Motor neuron (in vitro differentiated cells): Measurements from ENCODE around the gene ZFX. TPM values are rescaled to one million over a fixed set of nuclear protein-coding genes. Genes with fewer than 3 reads are reported as not detected.
A peak's percentile ranks its signal among the peaks of the same experiment; 100 is the strongest.

ENCODE experiments used
- ATAC-seq, 8 experiments: fragments of 200-7000 bp; cut with Tn5 transposase; replicated peaks in 6 of 8; 2 replicates each; pipeline ENCODE4 v1.8.0; 2021; ENCODE audit warnings: mild to moderate bottlenecking in 8 of 8, moderate library complexity in 8 of 8
- H3K27ac ChIP-seq, 2 donors: fragments of 250-450 bp; sonication (Bioruptor Pico); 2 replicates each; pipeline ENCODE4 v1.9.0; 2021; ENCODE audit warnings: antibody characterized with exemption in 2 of 2, mild to moderate bottlenecking in 2 of 2, moderate library complexity in 1 of 2
- H3K4me1 ChIP-seq, 2 donors: fragments of 250-450 bp; sonication (Bioruptor Pico); replicated peaks in 1 of 2; 2 replicates each; pipeline ENCODE4 v1.6.1; 2021; ENCODE audit warnings: antibody characterized with exemption in 2 of 2, mild to moderate bottlenecking in 2 of 2, moderate library complexity in 1 of 2
- H3K4me3 ChIP-seq, 5 donors: fragments of 250-450 bp; sonication (Bioruptor Pico); 2 replicates each; pipeline ENCODE4 v1.9.0; 2021; ENCODE audit warnings: antibody characterized with exemption in 5 of 5, mild to moderate bottlenecking in 5 of 5, moderate library complexity in 4 of 5
- whole genome bisulfite sequencing, 10 experiments: fragments of 450-650 bp; shearing (Covaris generic); methylation state at CpG; one replicate each; pipeline ENCODE4 v1.0.0; 2022; 5-methylcytosine and 5-hydroxymethylcytosine counted together
- in situ Hi-C, 9 experiments: fragments of 400-800 bp; cut with MboI; loops; one replicate each; pipeline ENCODE4 v1.15.0; 2021; ENCODE audit warnings: low sequenced_read_pairs in 9 of 9, low pct_unique_long_range_greater_than_20kb in 2 of 9; ENCODE audit not compliant: unreplicated experiment in 9 of 9
- total RNA-seq, 8 experiments: library from RNA; unstranded; fragments of 300-600 nt; gene quantifications; 2 replicates each; pipeline versions ENCODE4 v1.2.3 to v1.2.4, GENCODE V29; 2022

Gene ZFX
- total RNA-seq, 8 experiments from 2014 or later = 11.8 to 44.6 (median 24.1) TPM

DNA sequence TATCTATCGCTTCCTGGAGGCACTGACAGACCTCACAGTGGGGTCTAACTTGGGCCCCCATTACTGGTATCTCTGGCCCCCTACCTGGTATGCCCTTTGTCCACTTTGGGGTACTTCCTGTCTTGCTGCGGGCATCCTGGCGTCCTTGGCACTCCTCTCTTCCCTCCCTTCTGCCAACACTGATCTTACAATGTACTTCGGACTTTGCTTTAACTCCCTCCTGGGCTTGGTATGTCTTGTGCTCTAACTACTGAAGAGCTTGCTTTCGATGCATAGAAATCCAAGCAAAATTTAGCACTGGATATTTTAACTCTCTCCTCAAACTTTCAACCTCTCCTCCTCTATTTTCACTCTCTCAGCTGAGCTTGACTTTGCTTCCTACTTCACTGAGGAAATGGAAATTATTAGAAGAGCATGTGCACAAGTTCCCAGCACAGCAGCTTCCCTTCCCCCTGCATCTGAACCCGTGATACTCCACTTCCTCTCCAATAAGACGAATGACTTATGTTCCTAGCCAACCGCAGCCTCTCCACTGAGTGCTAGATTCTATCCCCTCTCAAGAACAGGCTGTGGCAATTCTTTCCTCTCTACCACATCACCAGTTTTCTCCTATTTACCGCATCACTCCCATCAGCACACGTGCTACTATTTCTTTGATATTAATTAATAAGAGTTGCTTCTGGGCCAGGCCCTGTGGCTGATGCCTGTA is 111.5 kb downstream of the ZFX start:
- no peaks in the 10 kb centered on the region for H3K4me1 ChIP-seq
- 29 to 100% (median 69%) methylated on average over 1 to 7 of the region's 10 CpGs; no CpG with 5 or more reads in 6 of the 10 experiments for WGBS, 10 experiments
- peak in 3 of 8 experiments; percentile 35 to 76 (median 47) for ATAC-seq
- no peak overlapping the region for H3K27ac ChIP-seq
- no peak overlapping the region for H3K4me3 ChIP-seq
- in situ Hi-C loops = loop anchor here in 1 of 9 experiments (25.0 kb wide), 1 partner anchor 101 kb away; the partner anchor contains the start of gene SUPT20HL1

DNA sequence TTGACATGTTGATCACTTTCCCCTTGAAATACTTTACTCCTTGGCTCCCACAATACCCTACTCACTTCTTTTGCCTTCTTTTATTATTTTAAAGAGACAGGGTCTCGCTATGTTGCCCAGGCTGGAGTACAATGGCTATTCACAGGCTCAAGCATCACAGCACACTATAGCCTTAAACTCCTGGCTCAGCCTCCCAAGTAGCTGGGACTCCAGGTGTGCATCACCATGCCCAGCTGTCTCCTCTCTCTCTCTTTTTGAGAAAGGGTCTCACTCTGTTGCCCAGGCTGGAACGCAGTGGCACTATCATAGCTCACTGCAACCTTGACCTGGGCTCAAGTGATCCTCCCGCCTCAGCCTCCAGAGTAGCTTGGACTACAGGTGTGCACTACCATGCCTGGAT is 112.8 kb downstream of the ZFX start:
- Histone ChIP-seq H3K27ac (no peak overlapping the region), H3K4me3 (no peak overlapping the region), H3K4me1 (no peaks in the 10 kb centered on the region)
- in situ Hi-C loops = loop anchor here in 1 of 9 experiments (25.0 kb wide), 1 partner anchor 100 kb away; the partner anchor contains the start of gene SUPT20HL1
- ATAC-seq = no peak
- WGBS, 10 experiments = 100% methylated on average over 1 of the region's 3 CpGs; no CpG with 5 or more reads in 8 of the 10 experiments

DNA sequence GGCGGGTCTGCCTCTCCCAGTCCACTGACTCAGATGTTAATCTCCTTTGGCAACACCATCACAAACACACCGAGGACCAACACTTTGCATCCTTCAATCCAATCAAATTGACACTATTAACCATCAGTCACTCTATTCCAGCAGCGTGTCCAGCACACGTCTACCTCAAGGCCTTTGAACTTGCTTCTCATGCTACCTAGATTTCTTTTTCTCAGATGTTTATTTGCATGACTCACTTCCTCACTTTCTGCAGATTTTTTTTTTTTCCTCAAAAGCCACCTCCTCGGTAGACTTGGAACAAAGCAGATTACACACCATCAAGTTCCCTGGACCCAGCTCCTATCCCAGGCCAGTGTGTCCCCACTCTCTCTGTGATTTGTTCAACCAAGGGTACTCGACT is 114.9 kb downstream of the ZFX start:
- 0 to 80% (median 80%) methylated on average over 1 to 5 of the region's 6 CpGs; no CpG with 5 or more reads in 7 of the 10 experiments for WGBS, 10 experiments
- no peak for ATAC-seq
- H3K4me3 ChIP-seq = no peak overlapping the region
- no peak overlapping the region for H3K27ac ChIP-seq
- H3K4me1 ChIP-seq = no peaks in the 10 kb centered on the region
- in situ Hi-C loops = loop anchor here in 1 of 9 experiments (25.0 kb wide), 1 partner anchor 98 kb away; the partner anchor contains the start of gene SUPT20HL1

Other genes with a start within 250 kb of the ZFX start
- 10 to 100 TPM; 26.1 to 78.8 (median 51.7) TPM for gene APOO, start 241.8 kb upstream of the ZFX start, total RNA-seq
- under 1 TPM in 3 of 8 experiments, not detected in 5; 0.21 to 0.43 (median 0.33) TPM for gene CXorf58, start 241.7 kb upstream of the ZFX start, total RNA-seq
- gene KLHL15, start 122.5 kb upstream of the ZFX start, total RNA-seq = 10 to 100 TPM; 10.3 to 22.1 (median 13.9) TPM
- 100 to 1,000 TPM; 119 to 384 (median 244) TPM for gene EIF2S3, start 94.8 kb upstream of the ZFX start, total RNA-seq
- under 1 TPM in 3 of 8 experiments, not detected in 5; 0.14 to 0.21 (median 0.19) TPM for gene SUPT20HL2, start 164.3 kb downstream of the ZFX start, total RNA-seq
- under 1 TPM in 2 of 8 experiments, not detected in 6; 0.09 to 0.14 TPM for gene SUPT20HL1, start 210.9 kb downstream of the ZFX start, total RNA-seq